Mesendoderm (in vitro differentiated cells): Measurements from ENCODE around the gene NEURL1.

Source experiments
- DNase-seq: peaks from one replicate; pipeline ENCODE4 v3.0.0; 2013
- H2AK5ac ChIP-seq: 2 replicates; pipeline ENCODE4 v1.6.1; 2013; ENCODE audit warnings: low read length, inconsistent platforms
- H2BK120ac ChIP-seq: 2 replicates; pipeline ENCODE4 v1.6.1; 2013; ENCODE audit warnings: low read depth, mild to moderate bottlenecking, low read length, moderate library complexity, mixed read lengths
- H2BK15ac ChIP-seq: replicated peaks from 2 replicates; pipeline ENCODE4 v1.6.1; 2013; ENCODE audit warnings: low read depth, mild to moderate bottlenecking, moderate library complexity
- H2BK5ac ChIP-seq: 2 replicates; pipeline ENCODE4 v1.6.1; 2013; ENCODE audit warnings: low read length, inconsistent platforms
- H3K18ac ChIP-seq: 2 replicates; pipeline ENCODE4 v1.6.1; 2013; ENCODE audit warnings: mild to moderate bottlenecking, low read length, mixed read lengths
- H3K23ac ChIP-seq: one replicate; pipeline ENCODE4 v1.6.1; 2013; ENCODE audit warnings: low read length
- H3K27ac ChIP-seq: 2 replicates; pipeline ENCODE4 v1.5.1; 2013; ENCODE audit warnings: low read depth, mild to moderate bottlenecking, inconsistent platforms, low read length, moderate library complexity
- H3K27me3 ChIP-seq: 2 replicates; pipeline ENCODE4 v1.6.1; 2013; ENCODE audit warnings: low read length, control low read depth, mild to moderate bottlenecking, inconsistent platforms; ENCODE audit not compliant: insufficient read depth, poor library complexity
- H3K36me3 ChIP-seq: 2 replicates; pipeline ENCODE4 v1.6.1; 2013; ENCODE audit warnings: low read length, inconsistent platforms; ENCODE audit not compliant: control insufficient read depth, insufficient read depth
- H3K4ac ChIP-seq: one replicate; pipeline ENCODE4 v1.6.1; 2013; ENCODE audit warnings: low read depth, mild to moderate bottlenecking, low read length, moderate library complexity
- H3K4me1 ChIP-seq: 2 replicates; pipeline ENCODE4 v1.6.1; 2013; ENCODE audit warnings: low read depth, low read length, inconsistent platforms; ENCODE audit not compliant: control insufficient read depth
- H3K4me2 ChIP-seq: 2 replicates; pipeline ENCODE4 v1.6.1; 2013; ENCODE audit warnings: low read length
- H3K4me3 ChIP-seq: 2 replicates; pipeline ENCODE4 v1.5.1; 2013; ENCODE audit warnings: mild to moderate bottlenecking, low read length
- H3K56ac ChIP-seq: one replicate; pipeline ENCODE4 v1.6.1; 2013; ENCODE audit warnings: low read length
- H3K79me1 ChIP-seq: 2 replicates; pipeline ENCODE4 v1.6.1; 2013; ENCODE audit warnings: low read length, inconsistent platforms
- H3K79me2 ChIP-seq: 2 replicates; pipeline ENCODE4 v1.6.1; 2013; ENCODE audit warnings: mild to moderate bottlenecking, low read length; ENCODE audit not compliant: control insufficient read depth, insufficient read depth
- H3K9ac ChIP-seq: 2 replicates; pipeline ENCODE4 v1.6.1; 2013; ENCODE audit warnings: low read length, inconsistent platforms
- H4K5ac ChIP-seq: one replicate; pipeline ENCODE4 v1.6.1; 2013; ENCODE audit warnings: low read length
- H4K8ac ChIP-seq: one replicate; pipeline ENCODE4 v1.6.1; 2013; ENCODE audit warnings: low read depth, mild to moderate bottlenecking, control low read depth, low read length, moderate library complexity
- WGBS: extraction: QIAGEN DNeasy Blood & Tissue Kit; methylation state at CpG from one replicate; pipeline ENCODE4 v1.1.7; 2013; ENCODE audit warnings: low lambda C conversion rate, missing lambda C conversion rate; ENCODE audit not compliant: insufficient coverage; ENCODE audit errors: extremely low coverage; 5-methylcytosine and 5-hydroxymethylcytosine counted together

NEURL1 gene

GRCh38 chr10:103582331-103583123, 89.0 kb downstream of the NEURL1 start:
- Histone ChIP-seq H3K4me3 (no peak overlapping the region), H3K27me3 (no peaks in the 10 kb centered on the region), H3K23ac (no peak overlapping the region), H3K36me3 (no peaks in the 10 kb centered on the region), H4K8ac (no peak overlapping the region), H3K9ac (no peak overlapping the region), H3K27ac (no peak overlapping the region), H3K4me2 (no peak overlapping the region), H3K79me2 (no peaks in the 10 kb centered on the region), H3K18ac (no peak overlapping the region), H2BK120ac (no peak overlapping the region), H2BK5ac (no peak overlapping the region), H2BK15ac (no peak overlapping the region), H3K56ac (no peak overlapping the region), H2AK5ac (no peak overlapping the region), H3K4me1 (no peaks in the 10 kb centered on the region), H3K79me1 (no peaks in the 10 kb centered on the region), H4K5ac (no peak overlapping the region), H3K4ac (no peak overlapping the region)
- no peak for DNase-seq
- WGBS = no CpG with 5 or more reads among the region's 13 CpGs

- Histone ChIP-seq H3K36me3 (no peaks in the 10 kb centered on the region), H3K4me2 (no peak overlapping the region), H3K4me3 (no peak overlapping the region), H2BK5ac (no peak overlapping the region), H3K56ac (no peak overlapping the region), H4K5ac (no peak overlapping the region), H3K79me2 (no peaks in the 10 kb centered on the region), H2BK15ac (no peak overlapping the region), H3K4ac (no peak overlapping the region), H3K23ac (no peak overlapping the region), H3K27me3 (no peaks in the 10 kb centered on the region), H4K8ac (no peak overlapping the region), H2AK5ac (no peak overlapping the region), H3K9ac (no peak overlapping the region), H3K4me1 (no peaks in the 10 kb centered on the region), H2BK120ac (no peak overlapping the region), H3K18ac (no peak overlapping the region), H3K79me1 (no peaks in the 10 kb centered on the region), H3K27ac (no peak overlapping the region)
- no CpG with 5 or more reads among the region's 8 CpGs for WGBS
- no peak for DNase-seq
Observed at GRCh38 chr10:103583871-103584215, 90.3 kb downstream of the NEURL1 start.

GRCh38 chr10:103584216-103585010, 90.9 kb downstream of the NEURL1 start:
- no peak overlapping the region for H3K18ac ChIP-seq
- no peaks in the 10 kb centered on the region for H3K36me3 ChIP-seq
- H3K9ac ChIP-seq = no peak overlapping the region
- H3K56ac ChIP-seq = no peak overlapping the region
- no peak overlapping the region for H3K4ac ChIP-seq
- H3K4me3 ChIP-seq = no peak overlapping the region
- no peaks in the 10 kb centered on the region for H3K79me1 ChIP-seq
- H2AK5ac ChIP-seq = no peak overlapping the region
- no CpG with 5 or more reads among the region's 111 CpGs for WGBS
- H2BK120ac ChIP-seq = no peak overlapping the region
- H3K23ac ChIP-seq = no peak overlapping the region
- DNase-seq = no peak
- H4K8ac ChIP-seq = no peak overlapping the region
- H3K4me2 ChIP-seq = no peak overlapping the region
- H3K4me1 ChIP-seq = no peaks in the 10 kb centered on the region
- H2BK15ac ChIP-seq = no peak overlapping the region
- H3K27me3 ChIP-seq = no peaks in the 10 kb centered on the region
- H2BK5ac ChIP-seq = no peak overlapping the region
- H3K79me2 ChIP-seq = no peaks in the 10 kb centered on the region
- no peak overlapping the region for H3K27ac ChIP-seq
- no peak overlapping the region for H4K5ac ChIP-seq

GRCh38 chr10:103585011-103585405, 91.5 kb downstream of the NEURL1 start:
- no peak overlapping the region for H2AK5ac ChIP-seq
- no peak overlapping the region for H3K9ac ChIP-seq
- no peaks in the 10 kb centered on the region for H3K4me1 ChIP-seq
- H4K8ac ChIP-seq = no peak overlapping the region
- no peak overlapping the region for H2BK5ac ChIP-seq
- no peak overlapping the region for H3K4me3 ChIP-seq
- H3K27me3 ChIP-seq = no peaks in the 10 kb centered on the region
- H3K79me2 ChIP-seq = no peaks in the 10 kb centered on the region
- no peak overlapping the region for H3K4me2 ChIP-seq
- no peak overlapping the region for H3K18ac ChIP-seq
- no peak overlapping the region for H4K5ac ChIP-seq
- no peak overlapping the region for H2BK120ac ChIP-seq
- no peak overlapping the region for H2BK15ac ChIP-seq
- DNase-seq = no peak
- H3K56ac ChIP-seq = no peak overlapping the region
- no CpG with 5 or more reads among the region's 32 CpGs for WGBS
- H3K36me3 ChIP-seq = no peaks in the 10 kb centered on the region
- H3K4ac ChIP-seq = no peak overlapping the region
- H3K79me1 ChIP-seq = no peaks in the 10 kb centered on the region
- H3K23ac ChIP-seq = no peak overlapping the region
- no peak overlapping the region for H3K27ac ChIP-seq

DNA sequence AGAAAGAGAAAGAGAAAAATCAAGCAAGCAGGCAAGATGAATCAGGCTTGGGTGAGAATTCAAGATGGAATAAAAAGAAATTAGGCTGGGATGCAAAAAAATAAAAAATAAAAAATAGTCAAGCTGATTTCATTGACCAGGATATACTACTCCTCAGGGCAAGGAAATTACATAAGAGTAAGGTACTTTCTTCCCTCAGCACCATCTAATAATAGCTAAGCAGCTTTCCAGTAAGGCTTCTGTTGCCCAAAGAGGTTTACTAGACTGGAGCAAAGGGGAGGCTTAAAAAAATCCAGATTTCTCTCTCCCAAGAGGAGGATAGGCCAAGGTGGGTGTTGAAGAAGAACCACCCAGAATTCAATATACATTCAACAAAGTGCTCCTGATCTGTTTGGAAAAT, 93.6 kb downstream of the NEURL1 start:
- Histone ChIP-seq H2BK15ac (no peak overlapping the region), H3K18ac (no peak overlapping the region), H3K4ac (no peak overlapping the region), H3K27me3 (no peaks in the 10 kb centered on the region), H3K23ac (no peak overlapping the region), H3K9ac (no peak overlapping the region), H2BK120ac (no peak overlapping the region), H3K56ac (no peak overlapping the region), H3K79me2 (no peaks in the 10 kb centered on the region), H3K27ac (no peak overlapping the region), H2AK5ac (no peak overlapping the region), H4K8ac (no peak overlapping the region), H3K4me1 (no peaks in the 10 kb centered on the region), H2BK5ac (no peak overlapping the region), H3K4me2 (no peak overlapping the region), H3K36me3 (no peaks in the 10 kb centered on the region), H4K5ac (no peak overlapping the region), H3K4me3 (no peak overlapping the region), H3K79me1 (no peaks in the 10 kb centered on the region)
- no peak for DNase-seq
